ENCODE results near the gene SRPK2.

- TF ChIP-seq CTCF (IDR thresholded peaks at IDR 0.05; ENCODE audit: insufficient read depth, low read depth, low read length) (no peak), EZH2 (IDR thresholded peaks at IDR 0.05; ENCODE audit: insufficient read depth, low read length) (no peak)
Observed at GRCh38 chr7:105268056-105268455, 120.7 kb downstream of the SRPK2 start.

All from astrocyte (in vitro differentiated cells and primary cell).